Liver (tissue), 9 donors: ENCODE data around the gene TMEM260. TPM values are rescaled to one million over a fixed set of nuclear protein-coding genes. Genes with fewer than 3 reads are reported as not detected.
A peak's percentile ranks its signal among the peaks of the same experiment; 100 is the strongest.

Experiments used
- DNase-seq: peaks from one replicate; pipeline ENCODE4 v3.0.0-alpha.2; 2017; ENCODE audit warnings: low spot score
- H3K27ac ChIP-seq, 2 donors: one replicate each; pipeline ENCODE4 v1.7.0; 2013; ENCODE audit warnings: inconsistent platforms in 2 of 2, low read length in 2 of 2, control low read depth in 1 of 2, low read depth in 1 of 2, mild to moderate bottlenecking in 1 of 2
- H3K27me3 ChIP-seq, 4 donors: one replicate each; pipeline versions ENCODE4 v1.6.1 to v1.7.0; 2013; ENCODE audit warnings: low read length in 3 of 4, inconsistent platforms in 1 of 4, mild to moderate bottlenecking in 1 of 4, moderate library complexity in 1 of 4; ENCODE audit not compliant: control insufficient read depth in 4 of 4, insufficient read depth in 4 of 4
- H3K36me3 ChIP-seq, 4 donors: one replicate each; pipeline versions ENCODE4 v1.6.1 to v1.7.0; 2013; ENCODE audit warnings: low read length in 3 of 4, mild to moderate bottlenecking in 3 of 4, low read depth in 1 of 4, moderate library complexity in 1 of 4; ENCODE audit not compliant: control insufficient read depth in 4 of 4, insufficient read depth in 3 of 4
- H3K4me1 ChIP-seq, 4 donors: one replicate each; pipeline versions ENCODE4 v1.6.1 to v1.7.0; 2013; ENCODE audit warnings: low read length in 3 of 4, mild to moderate bottlenecking in 3 of 4, moderate library complexity in 1 of 4; ENCODE audit not compliant: control insufficient read depth in 4 of 4, insufficient read depth in 4 of 4
- H3K4me3 ChIP-seq, 3 donors: one replicate each; pipeline versions ENCODE4 v1.6.1 to v1.7.0; 2013; ENCODE audit warnings: low read length in 3 of 3, control low read depth in 1 of 3, low read depth in 1 of 3, mild to moderate bottlenecking in 1 of 3
- H3K9ac ChIP-seq, 2 donors: one replicate each; pipeline ENCODE4 v1.7.0; 2013; ENCODE audit warnings: low read length in 2 of 2, mild to moderate bottlenecking in 2 of 2, moderate library complexity in 2 of 2, control low read depth in 1 of 2, low read depth in 1 of 2
- H3K9me3 ChIP-seq, 4 donors: one replicate each; pipeline versions ENCODE4 v1.6.1 to v1.7.0; 2013; ENCODE audit warnings: low read length in 3 of 4; ENCODE audit not compliant: control insufficient read depth in 4 of 4
- EGR1 ChIP-seq, 2 donors: IDR thresholded peaks; 2 replicates each; pipeline ENCODE4 v1.6.1; 2016 to 2018; ENCODE audit warnings: antibody characterized with exemption in 2 of 2, low read depth in 2 of 2
- FOXA1 ChIP-seq: IDR thresholded peaks from 2 replicates; pipeline ENCODE4 v1.6.1; 2016; ENCODE audit warnings: antibody characterized with exemption
- GABPA ChIP-seq, 2 donors: IDR thresholded peaks in 1 of 2; conservative IDR thresholded peaks in 1 of 2; 2 replicates each; pipeline ENCODE4 v1.6.1; 2016; ENCODE audit warnings: antibody characterized with exemption in 2 of 2, mild to moderate bottlenecking in 1 of 2, moderate library complexity in 1 of 2
- HNF4A ChIP-seq, 2 donors: conservative IDR thresholded peaks; 2 replicates each; pipeline ENCODE4 v1.6.1; 2016; ENCODE audit warnings: antibody characterized with exemption in 2 of 2, mild to moderate bottlenecking in 2 of 2
- JUND ChIP-seq, 2 donors: IDR thresholded peaks; 2 replicates each; pipeline ENCODE4 v1.6.1; 2016; ENCODE audit warnings: antibody characterized with exemption in 2 of 2
- NR2F2 ChIP-seq: IDR thresholded peaks from 2 replicates; pipeline ENCODE4 v1.6.1; 2016; ENCODE audit warnings: antibody characterized with exemption
- RAD21 ChIP-seq, 2 donors: IDR thresholded peaks; 2 replicates each; pipeline ENCODE4 v1.6.1; 2016; ENCODE audit warnings: antibody characterized with exemption in 2 of 2, mild to moderate bottlenecking in 2 of 2
- RXRA ChIP-seq, 2 donors: IDR thresholded peaks; 2 replicates each; pipeline ENCODE4 v1.6.1; 2017 to 2018; ENCODE audit warnings: antibody characterized with exemption in 2 of 2, mild to moderate bottlenecking in 1 of 2
- SP1 ChIP-seq: IDR thresholded peaks from 2 replicates; pipeline ENCODE4 v1.6.1; 2018; ENCODE audit warnings: antibody characterized with exemption, mild to moderate bottlenecking
- TAF1 ChIP-seq: conservative IDR thresholded peaks from 2 replicates; pipeline ENCODE4 v1.6.1; 2016; ENCODE audit warnings: antibody characterized with exemption, mild to moderate bottlenecking
- WGBS: extraction: QIAGEN DNeasy Blood & Tissue Kit; methylation state at CpG from one replicate; pipeline ENCODE4 v1.1.7; 2013; 5-methylcytosine and 5-hydroxymethylcytosine counted together
- polyA plus RNA-seq, 2 donors: library from polyadenylated mRNA; stranded (reverse) in 1 of 2; unstranded in 1 of 2; fragments of 200-250 nt in 1 of 2; fragments of >200 nt in 1 of 2; fragmentation: Nextera tagmentation in 1 of 2; extraction: Ambion mirVana in 1 of 2; gene quantifications; one replicate each; pipeline versions ENCODE4 v1.2.1 to v1.2.3, GENCODE V29; 2013 to 2015
- total RNA-seq, 2 donors: library from RNA; depleted of rRNA; stranded (reverse); fragments of >200 nt; gene quantifications; one replicate each; pipeline ENCODE4 v1.2.3, GENCODE V29; 2014
- TF ChIP-seq, protein P1 (sequence below): IDR thresholded peaks from 2 replicates; pipeline ENCODE4 v1.6.1; 2016; ENCODE audit warnings: antibody characterized with exemption
- TF ChIP-seq, protein P2 (sequence below): IDR thresholded peaks from 2 replicates; pipeline ENCODE4 v1.6.1; 2016; ENCODE audit warnings: antibody characterized with exemption
- TF ChIP-seq, protein P3 (sequence below): IDR thresholded peaks from 2 replicates; pipeline ENCODE4 v1.6.1; 2016; ENCODE audit warnings: antibody characterized with exemption
- TF ChIP-seq, protein P4 (sequence below): fragments of 150-350 bp; IDR thresholded peaks from 2 replicates; pipeline ENCODE4 v1.5.1; 2017; ENCODE audit warnings: improper control_type of control experiment, low read depth, low read length; ENCODE audit not compliant: missing input control
- TF ChIP-seq, protein P5 (sequence below): IDR thresholded peaks from 2 replicates; pipeline ENCODE4 v1.6.1; 2016; ENCODE audit warnings: antibody characterized with exemption, mild to moderate bottlenecking
- donor health status: healthy.
- donor health status: healthy.
- donor health status: healthy.
- donor health status: healthy.
- donor health status: healthy.

The TMEM260 gene
- total and polyA plus RNA-seq, 4 donors, result 4.9 to 11.6 (median 9.0) TPM

DNA sequence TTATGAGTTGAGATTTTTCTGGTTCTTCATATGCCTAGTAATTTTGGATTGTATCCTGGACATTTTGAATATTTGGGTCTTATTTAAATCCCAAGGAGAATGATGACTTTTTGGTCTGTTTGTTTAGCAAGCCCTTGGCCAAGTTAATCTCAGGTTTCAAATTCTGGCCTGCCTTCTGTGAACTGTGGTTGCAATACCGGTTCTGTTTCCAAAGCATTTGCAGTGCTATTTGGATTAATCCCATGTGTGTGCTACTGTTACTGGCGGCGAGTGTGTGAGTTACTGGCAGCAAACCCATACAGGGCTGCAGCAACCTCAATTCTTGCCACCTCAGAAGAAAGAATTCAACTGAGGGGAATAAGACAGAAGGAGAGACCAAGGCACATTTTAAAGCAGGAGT lies 51.1 kb downstream of the TMEM260 start:
- Histone ChIP-seq H3K9me3 (peaks cover 0 to 8% (median 1%) of the 10 kb centered on the region in 4 donors), H3K27ac (no peak overlapping the region), H3K27me3 (no peaks in the 10 kb centered on the region), H3K36me3 (peaks cover 2 to 35% (median 24%) of the 10 kb centered on the region in 4 donors), H3K4me1 (no peaks in the 10 kb centered on the region), H3K4me3 (no peak overlapping the region), H3K9ac (no peak overlapping the region)
- DNase-seq, result no peak
- WGBS, result 46% methylated on average over 3 of the region's 3 CpGs
- TF ChIP-seq HNF4A (conservative IDR thresholded peaks at IDR 0.05) (peak in 1 of 2 donors; percentile 22), GABPA (IDR thresholded peaks at IDR 0.05 in 1 of 2, conservative IDR thresholded peaks at IDR 0.05 in 1 of 2) (no peak)

DNA sequence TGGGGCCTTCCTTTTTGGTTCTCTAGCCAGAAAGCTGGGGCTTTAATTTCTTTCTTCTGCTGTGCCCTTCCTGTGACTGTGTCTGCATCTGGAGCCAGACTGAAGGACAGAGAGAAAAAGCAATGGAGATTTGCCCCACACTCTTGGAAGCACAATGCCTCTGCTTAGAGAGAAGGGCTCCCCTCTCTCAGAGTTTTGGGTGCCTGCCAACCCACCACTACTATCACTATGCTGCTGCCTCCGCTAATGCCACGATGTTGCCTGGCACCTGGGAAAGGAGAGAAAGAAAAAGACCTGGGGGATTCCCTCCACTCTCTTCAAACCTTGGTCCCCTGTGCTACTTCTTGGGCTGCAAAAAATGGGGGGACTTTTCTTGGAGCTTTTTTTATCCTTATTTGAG lies 52.6 kb downstream of the TMEM260 start:
- H3K4me3 ChIP-seq, result no peak overlapping the region
- no peaks in the 10 kb centered on the region for H3K4me1 ChIP-seq
- H3K27ac ChIP-seq, result no peak overlapping the region
- H3K9me3 ChIP-seq, result peaks cover 0 to 8% (median 1%) of the 10 kb centered on the region in 4 donors
- H3K27me3 ChIP-seq, result no peaks in the 10 kb centered on the region
- DNase-seq, result no peak
- no peak for TF ChIP-seq RXRA (IDR thresholded peaks at IDR 0.05)
- no peak for TF ChIP-seq HNF4A (conservative IDR thresholded peaks at IDR 0.05)
- TF ChIP-seq SP1, result no peak
- no peak for TF ChIP-seq EGR1 (IDR thresholded peaks at IDR 0.05; ENCODE audit: low read depth in 2 of 2)
- no peak for TF ChIP-seq TAF1
- TF ChIP-seq GABPA (IDR thresholded peaks at IDR 0.05 in 1 of 2, conservative IDR thresholded peaks at IDR 0.05 in 1 of 2), result no peak
- TF ChIP-seq, protein P1, sequence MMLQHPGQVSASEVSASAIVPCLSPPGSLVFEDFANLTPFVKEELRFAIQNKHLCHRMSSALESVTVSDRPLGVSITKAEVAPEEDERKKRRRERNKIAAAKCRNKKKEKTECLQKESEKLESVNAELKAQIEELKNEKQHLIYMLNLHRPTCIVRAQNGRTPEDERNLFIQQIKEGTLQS, result no peak
- TF ChIP-seq, protein P2, sequence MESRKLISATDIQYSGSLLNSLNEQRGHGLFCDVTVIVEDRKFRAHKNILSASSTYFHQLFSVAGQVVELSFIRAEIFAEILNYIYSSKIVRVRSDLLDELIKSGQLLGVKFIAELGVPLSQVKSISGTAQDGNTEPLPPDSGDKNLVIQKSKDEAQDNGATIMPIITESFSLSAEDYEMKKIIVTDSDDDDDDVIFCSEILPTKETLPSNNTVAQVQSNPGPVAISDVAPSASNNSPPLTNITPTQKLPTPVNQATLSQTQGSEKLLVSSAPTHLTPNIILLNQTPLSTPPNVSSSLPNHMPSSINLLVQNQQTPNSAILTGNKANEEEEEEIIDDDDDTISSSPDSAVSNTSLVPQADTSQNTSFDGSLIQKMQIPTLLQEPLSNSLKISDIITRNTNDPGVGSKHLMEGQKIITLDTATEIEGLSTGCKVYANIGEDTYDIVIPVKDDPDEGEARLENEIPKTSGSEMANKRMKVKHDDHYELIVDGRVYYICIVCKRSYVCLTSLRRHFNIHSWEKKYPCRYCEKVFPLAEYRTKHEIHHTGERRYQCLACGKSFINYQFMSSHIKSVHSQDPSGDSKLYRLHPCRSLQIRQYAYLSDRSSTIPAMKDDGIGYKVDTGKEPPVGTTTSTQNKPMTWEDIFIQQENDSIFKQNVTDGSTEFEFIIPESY, result no peak
- no peak for TF ChIP-seq RAD21 (IDR thresholded peaks at IDR 0.05)
- WGBS, result 98% methylated on average over 2 of the region's 2 CpGs
- H3K36me3 ChIP-seq, result peaks cover 2 to 43% (median 32%) of the 10 kb centered on the region in 4 donors
- no peak overlapping the region for H3K9ac ChIP-seq

DNA sequence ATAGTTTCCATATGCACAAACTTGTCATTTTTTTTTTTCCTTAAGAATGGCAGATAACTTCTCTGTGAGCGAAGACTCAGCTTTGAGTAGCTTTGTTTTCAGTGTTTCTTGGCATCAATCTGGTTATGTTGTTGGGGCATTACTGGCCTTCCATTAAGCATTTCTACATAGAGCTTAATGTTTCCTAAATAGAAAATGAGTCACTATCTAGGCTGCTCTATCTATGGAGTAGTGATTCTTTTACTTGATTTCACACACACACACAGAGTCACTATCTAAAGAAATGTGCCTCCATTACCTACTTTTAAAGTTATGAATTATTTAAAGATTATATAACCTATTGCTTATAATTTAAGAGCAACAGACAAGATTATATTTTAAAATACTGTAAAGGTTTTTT lies 53.9 kb downstream of the TMEM260 start:
- no peaks in the 10 kb centered on the region for H3K27me3 ChIP-seq
- no peak for TF ChIP-seq HNF4A (conservative IDR thresholded peaks at IDR 0.05)
- TF ChIP-seq RAD21 (IDR thresholded peaks at IDR 0.05), result no peak
- no peak for TF ChIP-seq NR2F2
- TF ChIP-seq, protein P3, sequence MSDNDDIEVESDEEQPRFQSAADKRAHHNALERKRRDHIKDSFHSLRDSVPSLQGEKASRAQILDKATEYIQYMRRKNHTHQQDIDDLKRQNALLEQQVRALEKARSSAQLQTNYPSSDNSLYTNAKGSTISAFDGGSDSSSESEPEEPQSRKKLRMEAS, result no peak
- TF ChIP-seq FOXA1, result no peak
- TF ChIP-seq, protein P2, result no peak
- TF ChIP-seq JUND (IDR thresholded peaks at IDR 0.05), result no peak
- TF ChIP-seq TAF1, result no peak
- TF ChIP-seq, protein P1, result no peak
- TF ChIP-seq, protein P4, sequence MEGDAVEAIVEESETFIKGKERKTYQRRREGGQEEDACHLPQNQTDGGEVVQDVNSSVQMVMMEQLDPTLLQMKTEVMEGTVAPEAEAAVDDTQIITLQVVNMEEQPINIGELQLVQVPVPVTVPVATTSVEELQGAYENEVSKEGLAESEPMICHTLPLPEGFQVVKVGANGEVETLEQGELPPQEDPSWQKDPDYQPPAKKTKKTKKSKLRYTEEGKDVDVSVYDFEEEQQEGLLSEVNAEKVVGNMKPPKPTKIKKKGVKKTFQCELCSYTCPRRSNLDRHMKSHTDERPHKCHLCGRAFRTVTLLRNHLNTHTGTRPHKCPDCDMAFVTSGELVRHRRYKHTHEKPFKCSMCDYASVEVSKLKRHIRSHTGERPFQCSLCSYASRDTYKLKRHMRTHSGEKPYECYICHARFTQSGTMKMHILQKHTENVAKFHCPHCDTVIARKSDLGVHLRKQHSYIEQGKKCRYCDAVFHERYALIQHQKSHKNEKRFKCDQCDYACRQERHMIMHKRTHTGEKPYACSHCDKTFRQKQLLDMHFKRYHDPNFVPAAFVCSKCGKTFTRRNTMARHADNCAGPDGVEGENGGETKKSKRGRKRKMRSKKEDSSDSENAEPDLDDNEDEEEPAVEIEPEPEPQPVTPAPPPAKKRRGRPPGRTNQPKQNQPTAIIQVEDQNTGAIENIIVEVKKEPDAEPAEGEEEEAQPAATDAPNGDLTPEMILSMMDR, result no peak
- TF ChIP-seq, protein P5, sequence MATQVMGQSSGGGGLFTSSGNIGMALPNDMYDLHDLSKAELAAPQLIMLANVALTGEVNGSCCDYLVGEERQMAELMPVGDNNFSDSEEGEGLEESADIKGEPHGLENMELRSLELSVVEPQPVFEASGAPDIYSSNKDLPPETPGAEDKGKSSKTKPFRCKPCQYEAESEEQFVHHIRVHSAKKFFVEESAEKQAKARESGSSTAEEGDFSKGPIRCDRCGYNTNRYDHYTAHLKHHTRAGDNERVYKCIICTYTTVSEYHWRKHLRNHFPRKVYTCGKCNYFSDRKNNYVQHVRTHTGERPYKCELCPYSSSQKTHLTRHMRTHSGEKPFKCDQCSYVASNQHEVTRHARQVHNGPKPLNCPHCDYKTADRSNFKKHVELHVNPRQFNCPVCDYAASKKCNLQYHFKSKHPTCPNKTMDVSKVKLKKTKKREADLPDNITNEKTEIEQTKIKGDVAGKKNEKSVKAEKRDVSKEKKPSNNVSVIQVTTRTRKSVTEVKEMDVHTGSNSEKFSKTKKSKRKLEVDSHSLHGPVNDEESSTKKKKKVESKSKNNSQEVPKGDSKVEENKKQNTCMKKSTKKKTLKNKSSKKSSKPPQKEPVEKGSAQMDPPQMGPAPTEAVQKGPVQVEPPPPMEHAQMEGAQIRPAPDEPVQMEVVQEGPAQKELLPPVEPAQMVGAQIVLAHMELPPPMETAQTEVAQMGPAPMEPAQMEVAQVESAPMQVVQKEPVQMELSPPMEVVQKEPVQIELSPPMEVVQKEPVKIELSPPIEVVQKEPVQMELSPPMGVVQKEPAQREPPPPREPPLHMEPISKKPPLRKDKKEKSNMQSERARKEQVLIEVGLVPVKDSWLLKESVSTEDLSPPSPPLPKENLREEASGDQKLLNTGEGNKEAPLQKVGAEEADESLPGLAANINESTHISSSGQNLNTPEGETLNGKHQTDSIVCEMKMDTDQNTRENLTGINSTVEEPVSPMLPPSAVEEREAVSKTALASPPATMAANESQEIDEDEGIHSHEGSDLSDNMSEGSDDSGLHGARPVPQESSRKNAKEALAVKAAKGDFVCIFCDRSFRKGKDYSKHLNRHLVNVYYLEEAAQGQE, result no peak
- TF ChIP-seq RXRA (IDR thresholded peaks at IDR 0.05), result no peak
- no peak for TF ChIP-seq SP1
- H3K27ac ChIP-seq, result no peak overlapping the region
- H3K9me3 ChIP-seq, result peaks cover 0 to 8% (median 1%) of the 10 kb centered on the region in 4 donors
- H3K36me3 ChIP-seq, result peaks cover 4 to 49% (median 40%) of the 10 kb centered on the region in 4 donors
- no peak for DNase-seq
- H3K4me3 ChIP-seq, result no peak overlapping the region
- 63% methylated on average over 1 of the region's 1 CpG for WGBS
- no peaks in the 10 kb centered on the region for H3K4me1 ChIP-seq
- no peak overlapping the region for H3K9ac ChIP-seq
